Raji (cell line): ENCODE measurements around the gene SLC25A12.

ENCODE experiments used
- POLR2A ChIP-seq: IDR thresholded peaks from 2 replicates; pipeline ENCODE4 v1.6.1; 2011; ENCODE audit warnings: low read depth, low read length, control low read depth; ENCODE audit not compliant: insufficient read depth

Gene SLC25A12

DNA sequence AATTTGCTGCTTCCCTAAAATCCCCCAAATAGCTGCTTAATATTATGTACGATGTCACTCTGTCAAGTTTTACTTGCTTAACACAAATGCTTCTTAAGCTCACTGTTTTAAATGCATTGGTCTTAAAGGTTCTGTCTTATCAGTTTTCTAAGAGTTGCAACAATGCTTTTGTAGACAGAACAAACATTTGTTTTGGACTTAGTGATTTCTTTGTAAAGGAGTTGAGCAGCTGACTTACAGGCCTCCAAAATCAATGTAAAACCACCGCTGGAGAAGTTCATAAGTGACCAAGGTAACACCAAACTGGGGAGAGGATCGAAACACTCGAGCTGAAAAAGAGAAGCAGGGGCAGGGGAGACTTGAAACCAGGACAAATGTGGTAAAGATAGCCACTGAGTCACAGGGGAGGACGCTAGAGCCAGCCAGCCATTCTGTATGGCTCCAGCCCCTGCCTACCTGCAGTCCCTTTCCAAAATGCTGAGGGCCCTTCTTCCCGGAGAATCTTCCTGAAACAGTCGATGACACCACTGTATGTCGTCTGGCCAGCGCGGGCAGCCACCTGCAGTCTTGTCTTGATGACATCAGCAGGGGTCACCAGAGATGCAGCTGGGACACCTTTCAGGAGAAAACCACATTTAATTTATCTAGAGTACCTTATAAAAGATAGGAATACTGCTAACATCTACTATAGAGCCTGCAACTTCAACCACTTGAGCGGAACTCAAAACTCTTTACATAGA, 106.5 kb downstream of the SLC25A12 start:
- no peak for TF ChIP-seq POLR2A

DNA sequence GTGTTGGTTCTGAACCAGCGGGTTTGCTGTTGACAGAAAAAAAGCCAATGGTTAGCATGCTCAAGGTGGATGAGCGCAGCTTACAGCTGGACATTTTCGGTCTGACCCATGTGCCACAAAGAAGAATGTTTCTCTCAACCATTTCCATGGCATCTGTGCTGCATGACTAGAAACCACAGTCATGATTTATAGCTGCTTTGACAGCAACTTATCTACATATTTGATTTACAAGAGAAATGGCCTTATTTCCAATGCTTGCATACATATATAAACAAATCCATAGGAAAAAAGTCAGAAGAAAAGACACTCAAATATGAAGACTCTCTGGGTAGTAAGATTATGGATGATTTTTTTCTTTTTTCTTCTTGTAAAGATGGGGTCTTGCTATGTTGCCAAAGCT, 108.6 kb downstream of the SLC25A12 start:
- no peak for TF ChIP-seq POLR2A

DNA sequence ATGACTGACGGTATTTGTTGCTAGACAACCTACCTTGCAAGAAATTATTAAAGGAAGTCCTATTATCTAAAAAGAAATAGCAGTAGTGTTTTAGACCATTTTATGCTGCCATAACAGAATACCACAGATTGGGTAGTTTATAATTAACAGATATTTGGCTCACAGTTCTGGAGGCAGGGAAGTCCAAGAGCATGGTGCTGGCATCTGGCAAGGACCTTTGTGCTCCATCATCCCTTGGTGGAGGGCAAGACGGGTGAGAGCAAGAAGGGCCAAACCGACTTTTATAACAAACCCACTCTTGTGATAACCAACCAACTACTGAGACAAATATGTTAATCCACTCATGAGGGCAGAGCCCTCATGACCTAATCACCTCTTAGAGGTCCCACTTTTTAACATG, 115.5 kb downstream of the SLC25A12 start:
- no peak for TF ChIP-seq POLR2A

DNA sequence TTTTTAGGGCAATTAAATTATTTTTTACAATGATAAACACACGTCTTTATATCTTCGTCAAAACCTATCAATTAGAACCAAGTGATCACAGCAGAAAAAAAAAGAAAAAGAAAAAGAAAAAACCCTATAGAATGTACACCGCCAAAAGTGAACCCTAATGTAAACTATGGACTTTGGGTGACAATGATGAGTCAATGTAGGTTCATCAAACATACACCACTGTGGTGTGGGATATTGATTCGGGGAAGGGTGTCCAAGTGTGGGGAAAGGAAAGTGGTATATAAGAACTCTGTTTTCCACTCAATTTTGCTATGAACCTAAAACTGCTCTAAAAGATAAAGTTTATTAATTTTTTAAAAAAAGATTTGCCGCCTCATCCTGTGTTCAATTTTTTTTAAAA, 121.7 kb downstream of the SLC25A12 start:
- no peak for TF ChIP-seq POLR2A

DNA sequence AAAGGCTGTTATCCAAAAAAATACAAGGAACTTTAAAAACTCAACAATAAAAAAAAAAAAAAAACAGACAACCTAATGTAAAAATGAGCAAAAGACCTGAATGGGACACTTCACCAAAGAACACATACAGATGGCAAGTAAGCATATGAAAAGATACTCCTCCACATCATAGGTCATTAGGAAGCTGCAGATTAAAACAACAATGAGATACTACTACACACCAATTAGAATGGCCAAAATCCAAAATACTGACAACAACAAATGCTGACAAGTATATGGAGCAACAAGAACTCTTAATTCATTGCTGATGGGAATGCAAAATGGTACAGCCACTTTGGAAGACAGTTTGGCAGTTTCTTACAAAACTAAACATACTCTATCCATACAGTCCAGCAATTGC, 122.6 kb downstream of the SLC25A12 start:
- TF ChIP-seq POLR2A, result no peak

DNA sequence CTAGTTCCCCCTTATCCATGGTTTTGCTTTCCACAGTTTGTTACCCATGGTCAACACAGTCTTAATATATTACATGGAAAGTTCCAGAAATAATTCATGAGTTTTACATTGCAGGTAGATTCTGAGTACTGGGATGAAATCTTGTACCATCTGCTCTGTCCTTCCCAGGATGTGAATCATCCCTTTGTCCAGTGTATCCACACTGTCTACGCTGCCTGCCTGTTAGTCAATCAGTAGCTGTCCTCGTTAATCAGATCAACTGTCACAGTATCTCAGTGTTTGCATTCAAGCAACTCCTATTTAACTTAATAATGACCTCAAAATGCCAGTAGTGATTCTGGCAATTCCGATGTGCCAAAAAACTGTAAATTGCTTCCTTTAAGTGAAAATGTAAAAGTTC, 130.4 kb downstream of the SLC25A12 start:
- no peak for TF ChIP-seq POLR2A

DNA sequence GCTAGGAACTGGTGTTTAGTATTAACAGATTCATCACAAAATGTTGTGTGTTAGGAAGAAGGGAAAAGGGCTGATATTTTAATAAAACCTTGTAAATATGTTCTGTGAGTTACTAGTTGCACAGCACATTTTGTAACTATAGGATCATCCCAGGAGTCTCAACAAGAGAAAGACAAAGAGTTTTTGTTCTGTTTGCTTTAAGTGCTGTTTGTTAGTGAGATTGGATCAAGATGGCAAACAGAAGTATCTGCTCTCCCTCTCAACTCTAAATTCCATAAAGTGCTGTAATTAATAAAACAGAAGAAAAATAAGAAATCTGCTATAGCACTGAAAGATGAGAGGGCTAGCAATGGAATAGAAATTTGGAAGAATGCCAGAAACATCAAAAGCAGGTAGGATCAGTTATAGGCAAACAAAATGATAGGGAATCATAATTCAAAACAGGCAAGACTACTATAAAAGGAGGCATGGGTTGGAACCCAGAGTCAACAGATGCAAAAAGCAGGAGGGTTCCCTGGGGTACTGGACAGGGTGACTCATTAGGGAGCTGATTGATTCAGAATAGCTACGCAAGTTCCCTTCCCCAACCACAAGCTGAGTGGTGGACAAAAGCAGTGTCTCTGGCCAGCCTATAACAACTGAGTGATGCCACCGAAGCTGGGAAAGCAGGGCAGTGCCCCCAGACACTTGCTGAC, 131.0 kb downstream of the SLC25A12 start:
- no peak for TF ChIP-seq POLR2A

DNA sequence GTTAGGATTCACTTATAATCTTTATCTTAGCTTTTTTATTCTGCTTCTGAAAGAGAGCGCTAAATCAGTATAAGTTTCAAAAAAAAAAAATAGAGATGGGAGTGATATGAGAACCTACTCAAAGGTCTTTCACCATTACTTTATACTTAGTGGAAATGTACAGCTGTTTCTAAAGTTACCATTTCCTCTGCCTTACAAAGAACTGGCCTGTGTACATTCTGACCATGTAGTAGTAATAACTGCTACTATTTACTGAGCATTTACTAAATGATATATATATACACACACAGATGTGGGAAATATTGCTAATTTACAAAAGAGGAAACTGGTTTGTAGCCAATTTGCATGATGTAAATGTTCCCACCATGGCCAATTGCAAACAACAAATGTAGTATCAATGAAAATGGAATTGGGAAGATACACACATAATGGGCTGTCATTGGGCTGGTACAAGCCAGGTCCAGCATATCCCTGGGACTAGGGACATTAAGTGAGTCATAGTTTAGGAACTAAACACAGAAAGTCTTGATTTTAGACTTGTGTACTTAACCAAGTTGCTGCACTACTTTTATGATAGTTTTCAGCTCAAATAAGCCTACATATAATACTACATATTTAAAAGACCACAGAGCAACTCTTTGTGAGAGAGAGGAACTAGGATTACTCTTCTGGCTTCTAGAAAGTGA, 139.6 kb downstream of the SLC25A12 start:
- TF ChIP-seq POLR2A, result no peak

DNA sequence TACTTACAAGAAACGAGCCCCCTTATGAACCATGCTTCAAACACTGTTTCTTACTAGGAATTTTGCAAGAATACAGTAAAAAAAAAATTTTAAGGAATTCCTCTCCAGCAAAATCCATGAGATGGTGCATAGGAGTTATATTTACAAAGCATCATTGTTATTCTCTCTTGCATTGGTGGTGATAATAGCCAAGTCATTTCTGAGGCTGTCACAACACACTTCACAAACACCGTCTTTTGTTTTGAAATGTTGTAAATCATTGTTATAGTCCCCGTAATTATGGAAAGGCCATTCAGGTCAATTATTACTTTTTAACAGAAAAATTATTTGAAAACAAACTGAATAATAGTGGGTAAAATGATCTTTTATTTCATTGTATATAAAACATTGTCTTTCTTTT, 146.7 kb downstream of the SLC25A12 start:
- TF ChIP-seq POLR2A, result no peak

DNA sequence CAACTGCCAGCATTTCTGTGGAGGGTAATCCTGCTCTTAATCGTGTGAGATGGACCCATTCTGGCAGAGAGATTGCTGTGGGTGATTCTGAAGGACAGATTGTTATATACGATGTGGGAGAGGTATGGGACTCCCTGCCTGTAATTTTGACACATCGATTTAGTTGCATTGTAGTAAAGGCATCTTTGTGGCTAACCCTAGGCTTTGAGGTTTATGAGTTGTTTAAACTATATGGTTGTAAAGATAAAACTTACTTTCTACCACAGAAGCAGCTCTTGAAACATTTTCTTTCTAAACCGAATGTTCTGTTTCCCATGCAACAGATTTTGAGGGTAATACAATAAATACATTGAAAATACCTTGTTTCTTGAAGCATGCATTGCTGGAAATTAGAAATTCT, 148.2 kb downstream of the SLC25A12 start:
- TF ChIP-seq POLR2A, result no peak

DNA sequence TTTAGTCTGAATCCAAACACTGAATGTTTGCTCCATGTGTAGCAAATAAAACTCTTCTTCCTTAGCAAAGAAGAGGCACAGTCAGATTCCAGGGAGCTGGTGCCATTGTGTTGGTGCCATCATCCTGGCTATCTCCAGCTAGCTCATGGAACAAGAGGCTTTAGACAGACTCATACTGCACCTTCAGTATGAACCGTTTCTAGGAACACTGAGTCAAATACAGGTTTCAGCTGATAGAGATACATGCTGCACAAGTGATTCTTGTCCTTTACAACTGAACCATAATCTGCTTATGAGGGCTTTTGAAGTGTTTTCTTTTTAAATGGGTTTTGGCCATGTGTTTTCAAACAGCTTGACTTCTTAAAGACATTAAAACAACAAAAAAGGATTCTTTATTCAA, 148.9 kb downstream of the SLC25A12 start:
- no peak for TF ChIP-seq POLR2A

DNA sequence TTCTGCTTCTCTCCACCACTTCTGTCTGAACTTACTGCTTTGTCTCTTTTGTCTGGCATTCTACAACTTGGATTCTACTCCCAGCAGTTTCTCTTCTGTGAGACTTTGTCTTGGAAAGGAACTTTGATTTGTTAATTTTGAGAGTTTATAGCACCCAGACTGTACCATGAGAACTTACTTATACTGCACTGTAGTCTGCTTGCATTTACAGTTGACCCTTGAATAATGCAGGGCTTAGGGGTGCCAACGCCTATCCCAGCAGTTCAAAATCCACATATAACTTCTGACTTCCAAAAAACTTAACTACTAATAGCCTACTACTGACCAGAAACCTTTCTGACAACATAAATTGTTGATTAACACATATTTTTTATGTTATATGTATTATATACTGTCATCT, 151.3 kb downstream of the SLC25A12 start:
- TF ChIP-seq POLR2A, result no peak

DNA sequence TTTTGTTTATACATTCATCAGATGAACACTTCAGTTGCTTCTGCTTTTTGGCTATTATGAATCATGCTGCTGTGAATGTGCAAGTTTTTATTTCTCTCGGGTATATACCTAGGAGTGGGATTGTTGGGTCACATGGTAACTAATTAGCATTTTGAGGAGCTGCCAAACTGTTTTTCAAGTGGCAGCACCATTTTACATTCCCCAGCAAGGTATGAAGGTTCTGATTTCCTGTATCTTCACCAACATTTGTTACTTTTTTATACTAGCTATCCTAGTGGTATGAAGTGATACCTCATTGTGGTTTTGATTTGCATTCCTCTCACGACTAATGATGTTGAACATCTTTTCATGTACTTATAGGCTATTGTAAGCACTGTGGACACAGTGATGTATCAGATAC, 152.9 kb downstream of the SLC25A12 start:
- no peak for TF ChIP-seq POLR2A

DNA sequence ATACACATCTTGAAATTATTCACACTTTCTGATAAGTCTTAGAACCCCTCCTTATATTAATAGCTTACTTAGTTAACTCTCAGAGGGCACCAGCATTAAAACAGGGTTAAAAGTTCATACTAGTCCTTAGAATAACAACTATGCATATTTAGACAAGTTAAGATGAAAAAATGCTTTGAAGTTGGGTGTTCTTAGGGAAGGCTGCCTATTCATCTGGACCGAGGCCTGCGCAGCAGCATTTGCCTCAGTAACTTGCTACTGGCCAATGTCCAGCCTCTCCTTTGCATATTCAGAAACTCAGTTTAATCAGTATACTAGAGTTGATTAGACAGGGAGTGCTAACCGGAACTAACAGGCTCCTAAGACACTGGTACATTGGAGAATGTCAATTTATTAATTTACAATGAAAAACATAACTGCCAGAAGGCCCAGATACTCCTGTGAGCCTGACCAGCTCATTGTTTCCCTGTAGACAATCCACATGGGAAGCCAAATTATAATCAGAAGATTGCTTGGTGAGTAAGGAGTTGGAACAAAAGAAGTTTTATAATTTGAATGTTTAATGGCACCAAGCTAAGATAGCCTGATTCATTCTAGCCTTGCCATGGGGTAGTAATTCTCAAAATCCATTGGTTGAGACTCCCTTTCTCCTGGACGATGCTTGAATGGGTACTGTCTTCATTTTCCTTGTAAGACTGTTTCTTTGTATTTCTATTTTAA, 157.9 kb downstream of the SLC25A12 start:
- no peak for TF ChIP-seq POLR2A
